Measurements from ENCODE around the gene DEF6. TPM values are rescaled to one million over a fixed set of nuclear protein-coding genes. Genes with fewer than 3 reads are reported as not detected.

The DEF6 gene
- total RNA-seq, 4 donors from 2014 or later = 2.5 to 4.7 (median 3.6) TPM

GRCh38 chr6:35341557-35341956, 43.9 kb downstream of the DEF6 start:
- TF ChIP-seq EP300 (IDR thresholded peaks at IDR 0.05) (no peak), POLR2AphosphoS5 (IDR thresholded peaks at IDR 0.05) (no peak), POLR2A (IDR thresholded peaks at IDR 0.05; ENCODE audit: low read depth) (no peak)
- TF ChIP-seq, protein P1, sequence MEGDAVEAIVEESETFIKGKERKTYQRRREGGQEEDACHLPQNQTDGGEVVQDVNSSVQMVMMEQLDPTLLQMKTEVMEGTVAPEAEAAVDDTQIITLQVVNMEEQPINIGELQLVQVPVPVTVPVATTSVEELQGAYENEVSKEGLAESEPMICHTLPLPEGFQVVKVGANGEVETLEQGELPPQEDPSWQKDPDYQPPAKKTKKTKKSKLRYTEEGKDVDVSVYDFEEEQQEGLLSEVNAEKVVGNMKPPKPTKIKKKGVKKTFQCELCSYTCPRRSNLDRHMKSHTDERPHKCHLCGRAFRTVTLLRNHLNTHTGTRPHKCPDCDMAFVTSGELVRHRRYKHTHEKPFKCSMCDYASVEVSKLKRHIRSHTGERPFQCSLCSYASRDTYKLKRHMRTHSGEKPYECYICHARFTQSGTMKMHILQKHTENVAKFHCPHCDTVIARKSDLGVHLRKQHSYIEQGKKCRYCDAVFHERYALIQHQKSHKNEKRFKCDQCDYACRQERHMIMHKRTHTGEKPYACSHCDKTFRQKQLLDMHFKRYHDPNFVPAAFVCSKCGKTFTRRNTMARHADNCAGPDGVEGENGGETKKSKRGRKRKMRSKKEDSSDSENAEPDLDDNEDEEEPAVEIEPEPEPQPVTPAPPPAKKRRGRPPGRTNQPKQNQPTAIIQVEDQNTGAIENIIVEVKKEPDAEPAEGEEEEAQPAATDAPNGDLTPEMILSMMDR (IDR thresholded peaks at IDR 0.05) = no peak
- Histone ChIP-seq H3K36me3 (peaks cover 0 to 7% (median 6%) of the 10 kb centered on the region in 4 donors), H3K27me3 (peaks cover 0 to 4% (median 0%) of the 10 kb centered on the region in 4 donors), H3K27ac (replicated peaks in 1 of 4) (no peak overlapping the region), H3K9me3 (no peaks in the 10 kb centered on the region), H3K4me3 (no peak overlapping the region), H3K4me1 (peaks cover 13 to 37% (median 30%) of the 10 kb centered on the region in 4 donors)
- DNase-seq (ENCODE audit: extremely low spot score) = no peak
- WGBS = 90% methylated on average over 13 of the region's 13 CpGs
- intact Hi-C loops (cut with DNase I) = loop anchor here (5.0 kb wide), 1 partner anchor 126 kb away; the partner anchor contains the start of gene RPL10A

GRCh38 chr6:35342258-35343091, 44.9 kb downstream of the DEF6 start, which contains the start of gene PPARD:
PPARD (plus strand) TSS chr6:35342558; CDS start chr6:35411088, 68,530 bp downstream.
- Histone ChIP-seq H3K4me1 (peaks cover 13 to 37% (median 30%) of the 10 kb centered on the region in 4 donors), H3K36me3 (peaks cover 0 to 16% (median 14%) of the 10 kb centered on the region in 4 donors), H3K9me3 (no peaks in the 10 kb centered on the region), H3K4me3 (peak within 1 kb of the TSS; percentile 79 to 93 (median 83)), H3K27ac (replicated peaks in 1 of 4) (peak within 1 kb of the TSS; percentile 90 to 92 (median 90)), H3K27me3 (peaks cover 0 to 4% (median 0%) of the 10 kb centered on the region in 4 donors)
- peak; percentile 99 for DNase-seq (ENCODE audit: extremely low spot score)
- under 1% methylated on average over 13 of the region's 77 CpGs for WGBS
- TF ChIP-seq POLR2A (IDR thresholded peaks at IDR 0.05; ENCODE audit: low read depth) = peak; percentile 72
- no peak for TF ChIP-seq EP300 (IDR thresholded peaks at IDR 0.05)
- TF ChIP-seq, protein P1 (IDR thresholded peaks at IDR 0.05) = peak; percentile 98 to 100 (median 99)
- peak; percentile 91 to 93 for TF ChIP-seq POLR2AphosphoS5 (IDR thresholded peaks at IDR 0.05)
- intact Hi-C loops (cut with DNase I) = loop anchor here (1.0 to 5.0 kb wide), 3 partner anchors 72 to 125 kb away; partner anchors contain the start of gene RPL10A

- Histone ChIP-seq H3K9me3 (no peaks in the 10 kb centered on the region), H3K4me3 (peak overlapping the region; percentile 79 to 93 (median 83)), H3K27ac (replicated peaks in 1 of 4) (peak overlapping the region; percentile 90 to 92 (median 90)), H3K36me3 (peaks cover 4 to 24% (median 18%) of the 10 kb centered on the region in 4 donors), H3K27me3 (peaks cover 0 to 4% (median 0%) of the 10 kb centered on the region in 4 donors), H3K4me1 (peaks cover 13 to 37% (median 31%) of the 10 kb centered on the region in 4 donors)
- TF ChIP-seq POLR2AphosphoS5 (IDR thresholded peaks at IDR 0.05) = peak in 1 of 2 donors; percentile 34
- TF ChIP-seq EP300 (IDR thresholded peaks at IDR 0.05) = no peak
- 21% methylated on average over 13 of the region's 13 CpGs for WGBS
- intact Hi-C loops (cut with DNase I) = loop anchor here (2.0 to 5.0 kb wide), 2 partner anchors 72 to 124 kb away; partner anchors contain the start of gene RPL10A
- DNase-seq (ENCODE audit: extremely low spot score) = no peak
These were observed 45.6 kb downstream of the DEF6 start for GRCh38 chr6:35343092-35343834.

- Histone ChIP-seq H3K27ac (replicated peaks in 1 of 4) (peak overlapping the region; percentile 90 to 92 (median 90)), H3K9me3 (no peaks in the 10 kb centered on the region), H3K36me3 (peaks cover 9 to 31% (median 24%) of the 10 kb centered on the region in 4 donors), H3K4me3 (peak overlapping the region; percentile 79 to 93 (median 83)), H3K27me3 (peaks cover 0 to 4% (median 0%) of the 10 kb centered on the region in 4 donors), H3K4me1 (peaks cover 13 to 37% (median 32%) of the 10 kb centered on the region in 4 donors)
- 76% methylated on average over 6 of the region's 6 CpGs for WGBS
- TF ChIP-seq POLR2AphosphoS5 (IDR thresholded peaks at IDR 0.05) (no peak), POLR2A (IDR thresholded peaks at IDR 0.05; ENCODE audit: low read depth) (no peak), EP300 (IDR thresholded peaks at IDR 0.05) (no peak)
- TF ChIP-seq, protein P1 (IDR thresholded peaks at IDR 0.05) = no peak
- intact Hi-C loops (cut with DNase I) = loop anchor here (2.0 to 5.0 kb wide), 2 partner anchors 71 to 123 kb away; partner anchors contain the start of gene RPL10A
- no peak for DNase-seq (ENCODE audit: extremely low spot score)
These were observed 46.4 kb downstream of the DEF6 start for GRCh38 chr6:35343835-35344550.

Measured in esophagus muscularis mucosa (tissue), 4 donors.